H9 (cell line): ENCODE data around the gene CCDC141. TPM values are rescaled to one million over a fixed set of nuclear protein-coding genes. Genes with fewer than 3 reads are reported as not detected.

Experiments used
- DNase-seq: peaks from one replicate; pipeline ENCODE4 v3.0.0-alpha.2; 2017
- H2AFZ ChIP-seq: one replicate; pipeline ENCODE4 v1.6.1; 2013; ENCODE audit warnings: mild to moderate bottlenecking, low read length, control low read depth, moderate library complexity
- H2AK5ac ChIP-seq: 2 replicates; pipeline ENCODE4 v1.6.1; 2013; ENCODE audit warnings: low read length, control low read depth, mixed read lengths; ENCODE audit not compliant: insufficient read length
- H2BK120ac ChIP-seq: one replicate; pipeline ENCODE4 v1.6.1; 2013; ENCODE audit warnings: low read depth, mild to moderate bottlenecking, low read length, control low read depth, inconsistent platforms; ENCODE audit not compliant: poor library complexity, severe bottlenecking
- H2BK12ac ChIP-seq: 2 replicates; pipeline ENCODE4 v1.6.1; 2013; ENCODE audit warnings: low read length, control low read depth, mixed read lengths, low read depth; ENCODE audit not compliant: insufficient read length
- H2BK15ac ChIP-seq: 2 replicates; pipeline ENCODE4 v1.6.1; 2013; ENCODE audit warnings: low read depth, low read length, control low read depth
- H2BK20ac ChIP-seq: one replicate; pipeline ENCODE4 v1.6.1; 2013; ENCODE audit warnings: low read depth, mild to moderate bottlenecking, low read length, control low read depth, inconsistent platforms; ENCODE audit not compliant: poor library complexity, severe bottlenecking
- H2BK5ac ChIP-seq: 2 replicates; pipeline ENCODE4 v1.6.1; 2013; ENCODE audit warnings: low read length, control low read depth, mixed read lengths; ENCODE audit not compliant: insufficient read length
- H3K14ac ChIP-seq: 2 replicates; pipeline ENCODE4 v1.6.1; 2013; ENCODE audit warnings: low read length, control low read depth; ENCODE audit not compliant: insufficient read depth
- H3K18ac ChIP-seq: 2 replicates; pipeline ENCODE4 v1.6.1; 2013; ENCODE audit warnings: low read depth, mild to moderate bottlenecking, mixed read lengths, low read length, control low read depth; ENCODE audit not compliant: insufficient read length
- H3K23ac ChIP-seq: 2 replicates; pipeline ENCODE4 v1.6.1; 2013; ENCODE audit warnings: low read length, control low read depth, mixed read lengths, low read depth; ENCODE audit not compliant: insufficient read length
- H3K23me2 ChIP-seq: 2 replicates; pipeline ENCODE4 v1.6.1; 2013; ENCODE audit warnings: low read depth, mild to moderate bottlenecking, mixed read lengths, low read length, control low read depth; ENCODE audit not compliant: insufficient read length, poor library complexity, severe bottlenecking
- H3K27ac ChIP-seq: 2 replicates; pipeline ENCODE4 v1.5.1; 2013; ENCODE audit warnings: low read length, control low read depth, mixed read lengths, low read depth; ENCODE audit not compliant: insufficient read length
- H3K27me3 ChIP-seq: 2 replicates; pipeline ENCODE4 v1.6.1; 2013; ENCODE audit warnings: low read length, control low read depth, inconsistent platforms; ENCODE audit not compliant: insufficient read depth
- H3K4ac ChIP-seq: 2 replicates; pipeline ENCODE4 v1.6.1; 2013; ENCODE audit warnings: low read depth, mild to moderate bottlenecking, control low read depth, inconsistent platforms, low read length, moderate library complexity
- H3K4me1 ChIP-seq: 2 replicates; pipeline ENCODE4 v1.6.1; 2013; ENCODE audit warnings: low read length, control low read depth, inconsistent platforms; ENCODE audit not compliant: insufficient read depth
- H3K4me2 ChIP-seq: 2 replicates; pipeline ENCODE4 v1.6.1; 2013; ENCODE audit warnings: low read length, control low read depth, mixed read lengths; ENCODE audit not compliant: insufficient read length, insufficient read depth
- H3K56ac ChIP-seq: 2 replicates; pipeline ENCODE4 v1.6.1; 2013; ENCODE audit warnings: low read depth, mild to moderate bottlenecking, mixed read lengths, low read length, control low read depth; ENCODE audit not compliant: insufficient read length
- H3K79me1 ChIP-seq: 2 replicates; pipeline ENCODE4 v1.6.1; 2013; ENCODE audit warnings: low read depth, mild to moderate bottlenecking, moderate library complexity, low read length, control low read depth, inconsistent platforms; ENCODE audit not compliant: insufficient read depth, poor library complexity, severe bottlenecking
- H3K79me2 ChIP-seq: 2 replicates; pipeline ENCODE4 v1.6.1; 2013; ENCODE audit warnings: low read length, control low read depth, inconsistent platforms; ENCODE audit not compliant: insufficient read depth
- H3K9ac ChIP-seq: 2 replicates; pipeline ENCODE4 v1.6.1; 2013; ENCODE audit warnings: low read length, control low read depth, mixed read lengths; ENCODE audit not compliant: insufficient read length; ENCODE audit errors: extremely low read depth
- H3K9me3 ChIP-seq: one replicate; pipeline ENCODE4 v1.6.1; 2013; ENCODE audit warnings: low read depth, low read length, inconsistent platforms; ENCODE audit not compliant: control insufficient read depth
- H3T11ph ChIP-seq: one replicate; pipeline ENCODE4 v1.6.1; 2013; ENCODE audit warnings: mild to moderate bottlenecking, low read length, control low read depth, inconsistent platforms
- H4K20me1 ChIP-seq: one replicate; pipeline ENCODE4 v1.6.1; 2013; ENCODE audit not compliant: control insufficient read depth, insufficient read length, insufficient read depth
- H4K5ac ChIP-seq: 2 replicates; pipeline ENCODE4 v1.6.1; 2013; ENCODE audit warnings: low read depth, mild to moderate bottlenecking, mixed read lengths, low read length, control low read depth; ENCODE audit not compliant: insufficient read length
- H4K8ac ChIP-seq: replicated peaks from 2 replicates; pipeline ENCODE4 v1.6.1; 2013; ENCODE audit warnings: low read length, control low read depth, mixed read lengths, low read depth; ENCODE audit not compliant: insufficient read length
- H4K91ac ChIP-seq: 2 replicates; pipeline ENCODE4 v1.6.1; 2013; ENCODE audit warnings: low read depth, mild to moderate bottlenecking, moderate library complexity, mixed read lengths, low read length, control low read depth; ENCODE audit not compliant: insufficient read length
- H3K27ac Mint-ChIP-seq, 3 experiments: 2 replicates in 2 of 3; 3 replicates in 1 of 3; pipeline ENCODE4 v1.8.0; 2020 to 2021; ENCODE audit warnings: mixed read lengths in 3 of 3, mild to moderate bottlenecking in 1 of 3, moderate library complexity in 1 of 3
- H3K27me3 Mint-ChIP-seq: 2 replicates; pipeline ENCODE4 v1.8.0; 2021; ENCODE audit warnings: low read depth, mild to moderate bottlenecking, moderate library complexity, mixed read lengths
- H3K36me3 Mint-ChIP-seq, 3 experiments: 2 replicates in 2 of 3; 3 replicates in 1 of 3; pipeline ENCODE4 v1.8.0; 2020 to 2021; ENCODE audit warnings: low read depth in 3 of 3, mixed read lengths in 3 of 3; ENCODE audit not compliant: insufficient read depth in 1 of 3
- H3K4me1 Mint-ChIP-seq, 2 experiments: 2 replicates each; pipeline ENCODE4 v1.8.0; 2020; ENCODE audit warnings: mixed read lengths in 2 of 2
- H3K4me3 Mint-ChIP-seq, 2 experiments: 2 replicates in 1 of 2; 3 replicates in 1 of 2; pipeline ENCODE4 v1.8.0; 2020 to 2021; ENCODE audit warnings: mild to moderate bottlenecking in 2 of 2, mixed read lengths in 2 of 2, moderate library complexity in 1 of 2
- H3K9me3 Mint-ChIP-seq, 2 experiments: 2 replicates in 1 of 2; 3 replicates in 1 of 2; pipeline ENCODE4 v1.8.0; 2020; ENCODE audit warnings: mild to moderate bottlenecking in 2 of 2, mixed read lengths in 2 of 2, moderate library complexity in 1 of 2
- WGBS: extraction: QIAGEN DNeasy Blood & Tissue Kit; methylation state at CpG from one replicate; pipeline ENCODE4 v1.1.7; 2013; ENCODE audit warnings: missing lambda C conversion rate, low lambda C conversion rate, mixed read lengths; ENCODE audit not compliant: insufficient read length; ENCODE audit errors: extremely low coverage; 5-methylcytosine and 5-hydroxymethylcytosine counted together
- total RNA-seq: library from RNA; stranded (reverse); gene quantifications from 2 replicates; pipeline ENCODE4 v1.2.1, GENCODE V29; 2021
- TF ChIP-seq, protein P1 (sequence below): fragments of 200-600 bp; sonication (generic); conservative IDR thresholded peaks from 3 replicates; pipeline ENCODE4 v1.8.0; 2021; ENCODE audit warnings: antibody characterized with exemption, mild to moderate bottlenecking

Gene CCDC141
- total RNA-seq, 1 experiment from 2014 or later, result 1.0 TPM

- H3K4ac ChIP-seq, result no peak overlapping the region
- H3K9ac ChIP-seq, result no peak overlapping the region
- H3K27ac ChIP-seq, result no peak overlapping the region
- H3K4me2 ChIP-seq, result no peak overlapping the region
- H2BK5ac ChIP-seq, result no peak overlapping the region
- H3K56ac ChIP-seq, result no peak overlapping the region
- no peak overlapping the region for H2BK120ac ChIP-seq
- H4K20me1 ChIP-seq, result no peaks in the 10 kb centered on the region
- no peaks in the 10 kb centered on the region for H3K23me2 ChIP-seq
- H3K4me1 ChIP-seq, result no peaks in the 10 kb centered on the region
- H3K4me3 Mint-ChIP-seq, result no peak overlapping the region
- no CpG with 5 or more reads among the region's 2 CpGs for whole genome bisulfite sequencing
- no peaks in the 10 kb centered on the region for H3K9me3 ChIP-seq
- no peak overlapping the region for H3K27ac Mint-ChIP-seq
- no peak overlapping the region for H4K91ac ChIP-seq
- H3K27me3 ChIP-seq, result no peaks in the 10 kb centered on the region
- H2BK15ac ChIP-seq, result no peak overlapping the region
- H3K4me1 Mint-ChIP-seq, result peaks cover 5% of the 10 kb centered on the region in 2 experiments
- H3K27me3 Mint-ChIP-seq, result no peaks in the 10 kb centered on the region
- no peak overlapping the region for H3K18ac ChIP-seq
- DNase-seq, result no peak
- H4K8ac ChIP-seq, result no peak overlapping the region
- H2AK5ac ChIP-seq, result no peak overlapping the region
- H3T11ph ChIP-seq, result no peak overlapping the region
- H3K79me1 ChIP-seq, result no peaks in the 10 kb centered on the region
- H3K23ac ChIP-seq, result no peak overlapping the region
- no peaks in the 10 kb centered on the region for H3K9me3 Mint-ChIP-seq
- H3K14ac ChIP-seq, result no peak overlapping the region
- H2BK12ac ChIP-seq, result no peak overlapping the region
- TF ChIP-seq, protein P1, sequence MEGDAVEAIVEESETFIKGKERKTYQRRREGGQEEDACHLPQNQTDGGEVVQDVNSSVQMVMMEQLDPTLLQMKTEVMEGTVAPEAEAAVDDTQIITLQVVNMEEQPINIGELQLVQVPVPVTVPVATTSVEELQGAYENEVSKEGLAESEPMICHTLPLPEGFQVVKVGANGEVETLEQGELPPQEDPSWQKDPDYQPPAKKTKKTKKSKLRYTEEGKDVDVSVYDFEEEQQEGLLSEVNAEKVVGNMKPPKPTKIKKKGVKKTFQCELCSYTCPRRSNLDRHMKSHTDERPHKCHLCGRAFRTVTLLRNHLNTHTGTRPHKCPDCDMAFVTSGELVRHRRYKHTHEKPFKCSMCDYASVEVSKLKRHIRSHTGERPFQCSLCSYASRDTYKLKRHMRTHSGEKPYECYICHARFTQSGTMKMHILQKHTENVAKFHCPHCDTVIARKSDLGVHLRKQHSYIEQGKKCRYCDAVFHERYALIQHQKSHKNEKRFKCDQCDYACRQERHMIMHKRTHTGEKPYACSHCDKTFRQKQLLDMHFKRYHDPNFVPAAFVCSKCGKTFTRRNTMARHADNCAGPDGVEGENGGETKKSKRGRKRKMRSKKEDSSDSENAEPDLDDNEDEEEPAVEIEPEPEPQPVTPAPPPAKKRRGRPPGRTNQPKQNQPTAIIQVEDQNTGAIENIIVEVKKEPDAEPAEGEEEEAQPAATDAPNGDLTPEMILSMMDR, result no peak
- no peaks in the 10 kb centered on the region for H3K36me3 Mint-ChIP-seq
- H2BK20ac ChIP-seq, result no peak overlapping the region
- H4K5ac ChIP-seq, result no peak overlapping the region
- no peaks in the 10 kb centered on the region for H3K79me2 ChIP-seq
- H2AFZ ChIP-seq, result no peak overlapping the region
These were observed 73.6 kb downstream of the CCDC141 start for GRCh38 chr2:178976351-178976750.
